Transverse colon (tissue), 4 donors: Measurements from ENCODE around the gene KCNS1. TPM values are rescaled to one million over a fixed set of nuclear protein-coding genes. Genes with fewer than 3 reads are reported as not detected.
A peak's percentile ranks its signal among the peaks of the same experiment; 100 is the strongest.

Source experiments
- DNase-seq: peaks from one replicate; pipeline ENCODE4 v3.0.0-alpha.2; 2019
- H3K27ac ChIP-seq, 4 donors: fragments of 200-600 bp; sonication (generic); 2 replicates each; pipeline ENCODE4 v1.5.1; 2016 to 2018; ENCODE audit warnings: inconsistent platforms in 4 of 4
- H3K27me3 ChIP-seq: fragments of 200-600 bp; sonication (generic); 2 replicates; pipeline ENCODE4 v1.5.1; 2017; ENCODE audit warnings: inconsistent platforms
- H3K36me3 ChIP-seq, 4 donors: fragments of 200-600 bp; sonication (generic); 2 replicates each; pipeline ENCODE4 v1.5.1; 2017 to 2019; ENCODE audit warnings: inconsistent platforms in 4 of 4
- H3K4me1 ChIP-seq, 4 donors: fragments of 200-600 bp; sonication (generic); 2 replicates each; pipeline ENCODE4 v1.5.1; 2017 to 2020; ENCODE audit warnings: inconsistent platforms in 4 of 4
- H3K4me3 ChIP-seq, 4 donors: fragments of 200-600 bp; sonication (generic); 1 replicate in 1 of 4; 2 replicates in 3 of 4; pipeline versions ENCODE4 v1.5.1 to v1.6.1; 2017 to 2019; ENCODE audit warnings: inconsistent platforms in 4 of 4
- H3K9me3 ChIP-seq, 2 donors: fragments of 200-600 bp; sonication (generic); 2 replicates each; pipeline ENCODE4 v1.5.1; 2017 to 2019; ENCODE audit warnings: inconsistent platforms in 2 of 2
- CTCF ChIP-seq, 5 experiments: fragments of 200-600 bp in 3 of 5; fragments of 450-650 bp in 2 of 5; sonication (generic) in 3 of 5; IDR thresholded peaks; 1 replicate in 2 of 5; 2 replicates in 3 of 5; pipeline ENCODE4 v1.5.1; 2016 to 2017; ENCODE audit warnings: antibody characterized with exemption in 5 of 5, inconsistent platforms in 3 of 5, mild to moderate bottlenecking in 2 of 5, moderate library complexity in 1 of 5
- EP300 ChIP-seq: sonication (generic); formaldehyde crosslinking; IDR thresholded peaks from one replicate; pipeline ENCODE4 v1.6.1; 2017; ENCODE audit warnings: antibody characterized with exemption, low read depth
- POLR2A ChIP-seq: fragments of 450-650 bp; IDR thresholded peaks from one replicate; pipeline ENCODE4 v1.6.1; 2016; ENCODE audit warnings: antibody characterized with exemption, mild to moderate bottlenecking, moderate library complexity
- POLR2AphosphoS5 ChIP-seq, 3 donors: sonication (generic); formaldehyde crosslinking; IDR thresholded peaks; one replicate each; pipeline ENCODE4 v1.6.1; 2016; ENCODE audit warnings: antibody characterized with exemption in 3 of 3
- WGBS, 2 donors: methylation state at CpG; one replicate each; pipeline ENCODE4 v1.1.5; 2018; ENCODE audit warnings: low coverage in 1 of 2; 5-methylcytosine and 5-hydroxymethylcytosine counted together
- in situ Hi-C, 4 donors: fragments of 200-750 bp; cut with MboI; loops; one replicate each; pipeline versions ENCODE4 v1.15.0 to v1.15.1; 2017; ENCODE audit warnings: low sequenced_read_pairs in 3 of 4, low pct_ligation_motif_present in 1 of 4, low pct_unique_long_range_greater_than_20kb in 1 of 4
- intact Hi-C: fragments of 100-400 bp; cut with DNase I; formaldehyde crosslinking; loops from one replicate; pipeline ENCODE4 v1.15.1; 2023; ENCODE audit warnings: low total_unique reads
- total RNA-seq, 4 donors: library from RNA; depleted of rRNA; stranded (reverse); fragments of >200 nt; gene quantifications; one replicate each; pipeline ENCODE4 v1.1.0, GENCODE V29; 2016

Gene KCNS1
- total RNA-seq, 4 donors from 2014 or later, result 0.55 to 0.64 TPM; not detected in 2

GRCh38 chr20:45049904-45050471, 50.9 kb downstream of the KCNS1 start:
- Histone ChIP-seq H3K9me3 (no peaks in the 10 kb centered on the region), H3K36me3 (peaks cover 0 to 6% (median 0%) of the 10 kb centered on the region in 4 donors), H3K4me3 (no peak overlapping the region), H3K27ac (peak overlapping the region in 2 of 4 donors; percentile 5 to 20), H3K27me3 (no peaks in the 10 kb centered on the region), H3K4me1 (peaks cover 0 to 38% (median 8%) of the 10 kb centered on the region in 4 donors)
- no peak for DNase-seq
- intact Hi-C loops, result loop anchor here (10.0 kb wide), 1 partner anchor 245 kb away; no protein-coding TSS in a partner anchor
- TF ChIP-seq CTCF (IDR thresholded peaks at IDR 0.05) (no peak), POLR2AphosphoS5 (IDR thresholded peaks at IDR 0.05) (no peak), POLR2A (no peak), EP300 (no peak)
- in situ Hi-C loops, result loop anchor here in 1 of 4 donors (25.0 kb wide), 1 partner anchor 237 kb away; no protein-coding TSS in a partner anchor
- 50 to 63% methylated on average over 2 to 5 of the region's 5 CpGs for WGBS, 2 donors

GRCh38 chr20:45049438-45049837, 51.5 kb downstream of the KCNS1 start:
- Histone ChIP-seq H3K4me1 (peaks cover 0 to 38% (median 8%) of the 10 kb centered on the region in 4 donors), H3K4me3 (no peak overlapping the region), H3K27me3 (no peaks in the 10 kb centered on the region), H3K9me3 (no peaks in the 10 kb centered on the region), H3K27ac (peak overlapping the region in 1 of 4 donors; percentile 5), H3K36me3 (peaks cover 0 to 6% (median 0%) of the 10 kb centered on the region in 4 donors)
- no peak for DNase-seq
- TF ChIP-seq POLR2A (no peak), CTCF (IDR thresholded peaks at IDR 0.05) (no peak), EP300 (no peak), POLR2AphosphoS5 (IDR thresholded peaks at IDR 0.05) (no peak)
- in situ Hi-C loops, result loop anchor here in 1 of 4 donors (25.0 kb wide), 1 partner anchor 238 kb away; no protein-coding TSS in a partner anchor
- WGBS, 2 donors, result 69 to 76% methylated on average over 3 of the region's 3 CpGs
- intact Hi-C loops, result no loop called here

- no peak for DNase-seq
- Histone ChIP-seq H3K9me3 (no peaks in the 10 kb centered on the region), H3K27ac (no peak overlapping the region), H3K27me3 (no peaks in the 10 kb centered on the region), H3K4me3 (no peak overlapping the region), H3K4me1 (peaks cover 0 to 28% (median 8%) of the 10 kb centered on the region in 4 donors), H3K36me3 (no peaks in the 10 kb centered on the region)
- TF ChIP-seq POLR2A (no peak), CTCF (IDR thresholded peaks at IDR 0.05) (no peak), EP300 (no peak), POLR2AphosphoS5 (IDR thresholded peaks at IDR 0.05) (no peak)
- in situ Hi-C loops (loop anchor here in 1 of 4 donors (25.0 kb wide), 1 partner anchor 240 kb away; no protein-coding TSS in a partner anchor), intact Hi-C loops (no loop called here)
- 83 to 90% methylated on average over 2 of the region's 2 CpGs for WGBS, 2 donors
These were observed 53.3 kb downstream of the KCNS1 start for GRCh38 chr20:45047581-45048119.

GRCh38 chr20:45044601-45045000, 56.3 kb downstream of the KCNS1 start:
- intact Hi-C loops (no loop called here), in situ Hi-C loops (loop anchor here in 2 of 4 donors (5.0 to 25.0 kb wide), 2 partner anchors 48 to 243 kb away; no protein-coding TSS in a partner anchor)
- no peaks in the 10 kb centered on the region for H3K27me3 ChIP-seq
- no peak overlapping the region for H3K27ac ChIP-seq
- TF ChIP-seq EP300 (no peak), CTCF (IDR thresholded peaks at IDR 0.05) (no peak), POLR2AphosphoS5 (IDR thresholded peaks at IDR 0.05) (no peak), POLR2A (no peak)
- 93 to 100% methylated on average over 1 to 3 of the region's 3 CpGs for WGBS, 2 donors
- no peak for DNase-seq
- H3K36me3 ChIP-seq, result no peaks in the 10 kb centered on the region
- H3K9me3 ChIP-seq, result no peaks in the 10 kb centered on the region
- H3K4me3 ChIP-seq, result no peak overlapping the region
- H3K4me1 ChIP-seq, result peaks cover 3 to 26% (median 9%) of the 10 kb centered on the region in 4 donors
